Ovary (tissue), 3 donors: ENCODE data around the gene RUSC1.

Experiments used
- CTCF ChIP-seq, 3 donors: fragments of 450-650 bp in 2 of 3; fragments of 200-600 bp in 1 of 3; IDR thresholded peaks; one replicate each; pipeline versions ENCODE4 v1.5.1 to v1.8.0; 2016 to 2022; ENCODE audit warnings: antibody characterized with exemption in 3 of 3, mild to moderate bottlenecking in 1 of 3
- EP300 ChIP-seq: sonication (generic); formaldehyde crosslinking; IDR thresholded peaks from one replicate; pipeline ENCODE4 v1.6.1; 2017; ENCODE audit warnings: antibody characterized with exemption
- POLR2A ChIP-seq: fragments of 450-650 bp; IDR thresholded peaks from one replicate; pipeline ENCODE4 v1.6.1; 2017; ENCODE audit warnings: antibody characterized with exemption, mild to moderate bottlenecking, moderate library complexity
- donor health status: DM: no; HTN: no; CAD: no.

- TF ChIP-seq CTCF (IDR thresholded peaks at IDR 0.05) (no peak), POLR2A (no peak), EP300 (no peak)
These were observed 19.3 kb upstream of the RUSC1 start, which contains the start of gene PKLR for GRCh38 chr1:155301342-155301841.
